Measurements from ENCODE around the gene DZIP1L.

- no peak for TF ChIP-seq POLR2AphosphoS5 (IDR thresholded peaks at IDR 0.05; ENCODE audit: low read depth, low read length)
- TF ChIP-seq REST (IDR thresholded peaks at IDR 0.05; ENCODE audit: insufficient read depth in 1 of 2, low read depth in 2 of 2, low read length in 2 of 2), result no peak
These were observed 69.3 kb downstream of the DZIP1L start for GRCh38 chr3:138046085-138046484.
